GM23338 (cell line): Measurements from ENCODE around the gene DYRK3.

Source experiments
- CREB1 ChIP-seq: fragments of 250-450 bp; sonication (Bioruptor Pico); IDR thresholded peaks from 2 replicates; pipeline ENCODE4 v1.5.0; 2020; ENCODE audit warnings: low read depth, mild to moderate bottlenecking, moderate library complexity
- CTCF ChIP-seq, 2 experiments: fragments of 200-600 bp in 1 of 2; sonication (generic) in 1 of 2; conservative IDR thresholded peaks; 2 replicates each; pipeline versions ENCODE4 v1.5.1 to v1.6.1; 2016 to 2017; ENCODE audit warnings: antibody characterized with exemption in 2 of 2, low read depth in 2 of 2, mild to moderate bottlenecking in 2 of 2, moderate library complexity in 1 of 2
- ETS1 ChIP-seq: IDR thresholded peaks from 2 replicates; pipeline ENCODE4 v1.6.1; 2016; ENCODE audit warnings: antibody characterized with exemption
- EZH2 ChIP-seq: fragments of 200-600 bp; sonication (generic); IDR thresholded peaks from one replicate; pipeline ENCODE4 v1.8.0; 2017; ENCODE audit warnings: antibody characterized with exemption, mild to moderate bottlenecking, low read depth; ENCODE audit not compliant: unreplicated experiment
- EZH2phosphoT487 ChIP-seq: fragments of 200-600 bp; sonication (generic); IDR thresholded peaks from one replicate; pipeline ENCODE4 v1.8.1; 2018; ENCODE audit warnings: antibody characterized with exemption; ENCODE audit not compliant: unreplicated experiment

GRCh38 chr1:206588492-206588891 lies 46.8 kb upstream of the DYRK3 start:
- TF ChIP-seq CTCF (conservative IDR thresholded peaks at IDR 0.05; ENCODE audit: low read depth in 2 of 2) (no peak), EZH2 (no peak), CREB1 (no peak), ETS1 (no peak), EZH2phosphoT487 (no peak)
